Lower lobe of right lung (tissue), 2 donors: ENCODE measurements around the gene OCEL1. TPM values are rescaled to one million over a fixed set of nuclear protein-coding genes. Genes with fewer than 3 reads are reported as not detected.
A peak's percentile ranks its signal among the peaks of the same experiment; 100 is the strongest.

Experiments
- ATAC-seq, 2 donors: fragments of 200-7000 bp; cut with Tn5 transposase; one replicate each; pipeline ENCODE4 v1.9.1; 2020 to 2022; ENCODE audit warnings: mild to moderate bottlenecking in 2 of 2, moderate library complexity in 2 of 2
- DNase-seq: peaks from one replicate; pipeline ENCODE4 v3.0.0-alpha.2; 2020
- H3K27ac ChIP-seq: fragments of 200-600 bp; one replicate; pipeline ENCODE4 v1.8.0; 2022
- H3K27me3 ChIP-seq: fragments of 200-600 bp; one replicate; pipeline ENCODE4 v1.8.0; 2022; ENCODE audit warnings: low read depth
- H3K36me3 ChIP-seq: fragments of 200-600 bp; one replicate; pipeline ENCODE4 v1.8.0; 2022; ENCODE audit warnings: mild to moderate bottlenecking
- H3K4me1 ChIP-seq: fragments of 200-600 bp; one replicate; pipeline ENCODE4 v1.8.0; 2022
- H3K4me3 ChIP-seq: fragments of 200-600 bp; one replicate; pipeline ENCODE4 v1.8.0; 2022; ENCODE audit warnings: mild to moderate bottlenecking
- H3K9me3 ChIP-seq: fragments of 200-600 bp; one replicate; pipeline ENCODE4 v1.8.0; 2022
- intact Hi-C: fragments of 100-400 bp; cut with DNase I; formaldehyde crosslinking; loops from one replicate; pipeline ENCODE4 v1.11.0; 2022
- total RNA-seq: library from RNA; stranded (reverse); fragmentation: NEBNext Ultra II Directional; extraction: Animal tissue kit (Norgen Biotek cat#: 25700); gene quantifications from one replicate; pipeline ENCODE4 v1.2.1, GENCODE V29; 2021
- TF ChIP-seq, protein P1 (sequence below): fragments of 200-600 bp; IDR thresholded peaks from one replicate; pipeline ENCODE4 v1.8.0; 2022; ENCODE audit warnings: antibody characterized with exemption, mild to moderate bottlenecking
- donor health status: DM: no; HTN: yes; CAD: no; lungs with severe emphysema.

OCEL1 gene
- total RNA-seq, 1 donor from 2014 or later, result 37.2 TPM

- no peak for DNase-seq
- Histone ChIP-seq H3K27me3 (no peaks in the 10 kb centered on the region), H3K9me3 (no peaks in the 10 kb centered on the region), H3K36me3 (peaks cover 39% of the 10 kb centered on the region), H3K4me3 (no peak overlapping the region), H3K27ac (no peak overlapping the region), H3K4me1 (peaks cover 58% of the 10 kb centered on the region)
- ATAC-seq, result no peak
- intact Hi-C loops, result no loop called here
- TF ChIP-seq, protein P1, sequence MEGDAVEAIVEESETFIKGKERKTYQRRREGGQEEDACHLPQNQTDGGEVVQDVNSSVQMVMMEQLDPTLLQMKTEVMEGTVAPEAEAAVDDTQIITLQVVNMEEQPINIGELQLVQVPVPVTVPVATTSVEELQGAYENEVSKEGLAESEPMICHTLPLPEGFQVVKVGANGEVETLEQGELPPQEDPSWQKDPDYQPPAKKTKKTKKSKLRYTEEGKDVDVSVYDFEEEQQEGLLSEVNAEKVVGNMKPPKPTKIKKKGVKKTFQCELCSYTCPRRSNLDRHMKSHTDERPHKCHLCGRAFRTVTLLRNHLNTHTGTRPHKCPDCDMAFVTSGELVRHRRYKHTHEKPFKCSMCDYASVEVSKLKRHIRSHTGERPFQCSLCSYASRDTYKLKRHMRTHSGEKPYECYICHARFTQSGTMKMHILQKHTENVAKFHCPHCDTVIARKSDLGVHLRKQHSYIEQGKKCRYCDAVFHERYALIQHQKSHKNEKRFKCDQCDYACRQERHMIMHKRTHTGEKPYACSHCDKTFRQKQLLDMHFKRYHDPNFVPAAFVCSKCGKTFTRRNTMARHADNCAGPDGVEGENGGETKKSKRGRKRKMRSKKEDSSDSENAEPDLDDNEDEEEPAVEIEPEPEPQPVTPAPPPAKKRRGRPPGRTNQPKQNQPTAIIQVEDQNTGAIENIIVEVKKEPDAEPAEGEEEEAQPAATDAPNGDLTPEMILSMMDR, result no peak
Observed at GRCh38 chr19:17237747-17238706, 12.0 kb downstream of the OCEL1 start.

- H3K36me3 ChIP-seq, result peaks cover 20% of the 10 kb centered on the region
- no peak for DNase-seq
- H3K4me1 ChIP-seq, result peaks cover 56% of the 10 kb centered on the region
- peak overlapping the region; percentile 19 for H3K27ac ChIP-seq
- ATAC-seq, result no peak
- H3K9me3 ChIP-seq, result no peaks in the 10 kb centered on the region
- TF ChIP-seq, protein P1, result no peak
- intact Hi-C loops, result no loop called here
- H3K27me3 ChIP-seq, result no peaks in the 10 kb centered on the region
- H3K4me3 ChIP-seq, result no peak overlapping the region
Observed at GRCh38 chr19:17240062-17240752, 14.2 kb downstream of the OCEL1 start.

DNA sequence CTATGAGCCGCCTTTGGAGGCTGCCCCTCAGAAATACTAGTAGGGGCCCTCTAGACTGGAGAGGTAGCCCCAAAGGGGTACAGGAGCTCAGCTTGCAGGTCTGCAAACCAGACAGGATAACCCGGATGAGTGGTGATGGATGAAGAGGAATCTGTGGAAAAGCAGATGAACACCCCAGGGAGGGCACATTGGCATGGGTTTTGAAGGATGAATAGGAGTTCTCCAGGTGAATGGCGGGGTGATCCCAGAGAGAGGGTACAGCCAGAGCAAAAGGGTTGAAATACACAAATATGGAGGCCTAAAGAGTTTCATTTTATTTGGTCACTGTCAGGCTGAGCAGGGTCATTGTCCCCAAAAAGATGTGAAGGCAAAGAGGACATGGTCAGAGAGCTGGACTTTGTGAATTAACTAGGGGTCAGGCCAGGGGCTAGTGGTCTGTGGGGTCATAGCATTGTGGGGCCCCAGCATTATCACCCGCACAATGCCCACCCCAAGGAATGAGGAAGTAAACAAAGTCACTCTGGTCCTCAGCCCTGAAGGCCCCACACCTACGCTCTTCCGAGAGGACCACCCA, 14.9 kb downstream of the OCEL1 start:
- ATAC-seq (no peak), DNase-seq (no peak)
- Histone ChIP-seq H3K36me3 (peaks cover 20% of the 10 kb centered on the region), H3K9me3 (no peaks in the 10 kb centered on the region), H3K4me3 (no peak overlapping the region), H3K27ac (peak overlapping the region; percentile 31), H3K4me1 (peaks cover 51% of the 10 kb centered on the region), H3K27me3 (no peaks in the 10 kb centered on the region)
- TF ChIP-seq, protein P1, result no peak
- intact Hi-C loops, result no loop called here

DNA sequence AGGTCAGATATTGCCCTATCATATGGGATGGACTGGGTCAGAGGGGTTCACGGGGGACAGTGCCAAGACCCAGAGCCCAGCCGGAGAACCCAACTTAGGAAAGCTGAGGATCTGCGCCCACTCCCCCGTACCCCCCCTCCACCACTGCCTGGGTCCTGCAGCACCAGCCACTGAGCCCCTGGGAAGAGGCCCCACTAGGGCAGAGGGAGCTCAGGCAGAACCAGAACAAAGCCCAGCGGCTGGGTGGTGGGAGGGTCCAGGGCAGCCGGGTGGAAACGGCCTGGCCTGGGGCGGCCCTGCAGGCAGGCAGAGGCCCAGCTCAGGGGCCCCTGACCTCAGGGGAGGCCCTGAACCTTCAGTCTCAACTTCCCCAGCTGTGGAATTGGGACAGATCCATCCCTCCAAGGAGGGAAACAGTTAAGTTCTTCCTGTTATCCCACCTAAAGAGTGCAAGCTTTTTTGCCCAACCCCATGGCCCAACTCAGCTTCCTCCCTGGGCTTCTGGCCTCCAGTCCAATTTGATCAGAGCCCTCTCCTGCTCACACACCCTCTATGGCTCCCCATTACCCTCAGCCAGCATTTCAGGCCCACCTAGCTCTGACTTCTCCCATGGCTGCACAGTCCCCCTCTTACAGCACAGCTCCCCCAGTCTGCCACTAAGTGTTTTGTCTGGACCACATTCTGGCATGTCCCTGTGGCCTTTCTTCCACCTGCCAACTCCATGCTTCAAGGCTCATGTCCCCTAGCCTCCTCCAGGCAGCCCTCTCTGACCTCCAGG, 16.6 kb downstream of the OCEL1 start:
- intact Hi-C loops, result no loop called here

More for the DNA sequence above, 16.6 kb downstream of the OCEL1 start:
- Histone ChIP-seq H3K4me1 (peaks cover 54% of the 10 kb centered on the region), H3K27me3 (no peaks in the 10 kb centered on the region), H3K9me3 (no peaks in the 10 kb centered on the region), H3K36me3 (peaks cover 18% of the 10 kb centered on the region), H3K4me3 (peak overlapping the region; percentile 89), H3K27ac (peak overlapping the region; percentile 36)
- TF ChIP-seq, protein P1, result no peak
- DNase-seq, result no peak
- ATAC-seq, result no peak
